GM19395 (cell line): ENCODE results near the gene SLC6A9.

Experiments
- ATAC-seq: cut with Tn5 transposase; IDR thresholded peaks from one replicate; pipeline ENCODE4 v1.9.1; 2021; ENCODE audit warnings: mild to moderate bottlenecking, moderate library complexity; ENCODE audit not compliant: unreplicated experiment

Gene SLC6A9

GRCh38 chr1:44008259-44008658, 23.0 kb downstream of the SLC6A9 start:
- no peak for ATAC-seq

- no peak for ATAC-seq
Measured at GRCh38 chr1:44002606-44003157, 28.6 kb downstream of the SLC6A9 start.

- no peak for ATAC-seq
Measured at GRCh38 chr1:44002165-44002564, 29.1 kb downstream of the SLC6A9 start.

- ATAC-seq = no peak
Measured at GRCh38 chr1:44000122-44000665, 31.1 kb downstream of the SLC6A9 start.

GRCh38 chr1:43999455-43999854, 31.8 kb downstream of the SLC6A9 start:
- no peak for ATAC-seq

GRCh38 chr1:43998000-43998378, 33.3 kb downstream of the SLC6A9 start:
- ATAC-seq = no peak

- no peak for ATAC-seq
Measured at GRCh38 chr1:43997295-43997999, 33.8 kb downstream of the SLC6A9 start.

GRCh38 chr1:43996733-43997115, 34.5 kb downstream of the SLC6A9 start:
- no peak for ATAC-seq

- no peak for ATAC-seq
Measured at GRCh38 chr1:43995984-43996732, 35.1 kb downstream of the SLC6A9 start.

GRCh38 chr1:43994794-43995790, 36.2 kb downstream of the SLC6A9 start:
- no peak for ATAC-seq

GRCh38 chr1:43994071-43994470, 37.2 kb downstream of the SLC6A9 start:
- no peak for ATAC-seq

GRCh38 chr1:43993206-43993914, 37.9 kb downstream of the SLC6A9 start:
- ATAC-seq = no peak

- no peak for ATAC-seq
Measured at GRCh38 chr1:43992232-43992995, 38.8 kb downstream of the SLC6A9 start.

- ATAC-seq = peak; percentile 73
Measured at GRCh38 chr1:43991476-43992231, 39.6 kb downstream of the SLC6A9 start, which contains the start of gene CCDC24. Gene CCDC24, plus strand, starts transcription at chr1:43991599. Its CDS starts 280 bp downstream, at chr1:43991879.

GRCh38 chr1:43991200-43991475, 40.1 kb downstream of the SLC6A9 start:
- no peak for ATAC-seq

- ATAC-seq = no peak
Measured at GRCh38 chr1:43990271-43991199, 40.7 kb downstream of the SLC6A9 start.

- no peak for ATAC-seq
Measured at GRCh38 chr1:43987159-43987902, 43.9 kb downstream of the SLC6A9 start.
